Prostate gland (tissue), 2 donors: ENCODE measurements around the gene DMAP1. TPM values are rescaled to one million over a fixed set of nuclear protein-coding genes. Genes with fewer than 3 reads are reported as not detected.

Source experiments
- DNase-seq: peaks from one replicate; pipeline ENCODE4 v3.0.0-alpha.2; 2019; ENCODE audit warnings: low spot score
- H3K27ac ChIP-seq, 2 donors: fragments of 200-600 bp; sonication (generic); 2 replicates each; pipeline ENCODE4 v1.5.1; 2017 to 2019
- H3K27me3 ChIP-seq: fragments of 200-600 bp; sonication (generic); replicated peaks from 2 replicates; pipeline ENCODE4 v1.5.1; 2019; ENCODE audit not compliant: insufficient read depth
- H3K36me3 ChIP-seq, 2 donors: fragments of 200-600 bp; sonication (generic); 1 replicate in 1 of 2; 2 replicates in 1 of 2; pipeline versions ENCODE4 v1.5.1 to v1.8.1; 2017 to 2019
- H3K4me1 ChIP-seq: fragments of 200-600 bp; sonication (generic); replicated peaks from 2 replicates; pipeline ENCODE4 v1.5.1; 2019
- H3K4me3 ChIP-seq, 2 donors: fragments of 200-600 bp; sonication (generic); 2 replicates each; pipeline ENCODE4 v1.5.1; 2017 to 2019
- H3K9me3 ChIP-seq: fragments of 200-600 bp; sonication (generic); 2 replicates; pipeline ENCODE4 v1.5.1; 2017
- POLR2A ChIP-seq: fragments of 450-650 bp; IDR thresholded peaks from one replicate; pipeline ENCODE4 v1.6.1; 2016; ENCODE audit warnings: antibody characterized with exemption, mild to moderate bottlenecking
- POLR2AphosphoS5 ChIP-seq: sonication (generic); formaldehyde crosslinking; IDR thresholded peaks from one replicate; pipeline ENCODE4 v1.6.1; 2017; ENCODE audit warnings: antibody characterized with exemption
- WGBS: methylation state at CpG from one replicate; pipeline ENCODE4 v1.1.5; 2018; 5-methylcytosine and 5-hydroxymethylcytosine counted together
- intact Hi-C: fragments of 100-400 bp; cut with DNase I; formaldehyde crosslinking; loops from one replicate; pipeline ENCODE4 v1.14.2; 2022
- total RNA-seq, 2 donors: library from RNA; depleted of rRNA; stranded (reverse); fragments of >200 nt; gene quantifications; one replicate each; pipeline ENCODE4 v1.1.0, GENCODE V29; 2016
- TF ChIP-seq, protein P1 (sequence below), 4 experiments: fragments of 200-600 bp in 2 of 4; fragments of 450-650 bp in 2 of 4; sonication (generic) in 2 of 4; IDR thresholded peaks; 1 replicate in 3 of 4; 2 replicates in 1 of 4; pipeline ENCODE4 v1.5.1; 2016 to 2019; ENCODE audit warnings: antibody characterized with exemption in 4 of 4, mild to moderate bottlenecking in 2 of 4, moderate library complexity in 2 of 4

DMAP1 gene
- total RNA-seq, 2 donors from 2014 or later, result 50.6 to 84.0 TPM

DNA sequence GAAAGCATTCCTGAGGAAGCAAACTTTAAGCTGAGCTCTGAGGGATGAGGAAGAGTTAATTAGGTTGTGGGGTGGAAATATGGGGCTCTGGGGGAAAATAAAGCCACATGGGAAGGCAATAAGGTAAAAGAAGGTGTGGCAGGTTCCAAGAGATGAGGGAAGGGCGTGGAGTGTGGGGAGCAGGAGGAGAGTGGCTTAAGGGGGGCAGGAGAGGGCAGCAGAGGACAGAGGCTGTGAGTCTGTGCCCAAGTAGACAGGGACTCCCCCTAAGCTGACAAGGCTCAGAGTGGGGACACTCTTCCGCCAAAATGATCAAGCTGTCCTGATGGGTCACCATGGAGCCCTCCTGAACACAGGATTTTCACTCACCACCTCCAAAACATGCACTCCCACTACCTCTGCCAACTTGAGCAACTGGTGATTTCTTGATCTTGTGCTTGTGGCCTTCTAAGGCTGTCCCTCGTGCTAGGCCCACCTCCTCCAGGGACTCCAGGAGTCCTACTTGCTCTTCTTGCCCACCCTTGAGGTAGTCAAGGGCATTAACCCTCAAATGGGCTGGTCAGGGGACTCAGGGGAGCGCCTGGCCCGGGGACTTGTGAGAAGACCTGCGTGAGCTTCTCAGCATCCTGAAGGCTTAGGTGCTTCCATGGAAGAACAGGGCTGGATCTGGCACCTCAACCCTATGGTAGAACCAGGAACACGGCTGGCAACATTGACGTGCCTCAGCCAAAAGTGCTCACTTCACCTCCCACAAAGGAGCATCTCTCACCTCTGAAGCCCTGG lies 23.4 kb downstream of the DMAP1 start:
- H3K27ac ChIP-seq, result no peak overlapping the region
- DNase-seq, result no peak
- intact Hi-C loops, result no loop called here
- H3K4me1 ChIP-seq, result peaks cover 6% of the 10 kb centered on the region
- H3K27me3 ChIP-seq, result no peaks in the 10 kb centered on the region
- H3K36me3 ChIP-seq, result no peaks in the 10 kb centered on the region
- no peak overlapping the region for H3K4me3 ChIP-seq
- no peaks in the 10 kb centered on the region for H3K9me3 ChIP-seq
- 96% methylated on average over 8 of the region's 8 CpGs for WGBS
- TF ChIP-seq, protein P1, sequence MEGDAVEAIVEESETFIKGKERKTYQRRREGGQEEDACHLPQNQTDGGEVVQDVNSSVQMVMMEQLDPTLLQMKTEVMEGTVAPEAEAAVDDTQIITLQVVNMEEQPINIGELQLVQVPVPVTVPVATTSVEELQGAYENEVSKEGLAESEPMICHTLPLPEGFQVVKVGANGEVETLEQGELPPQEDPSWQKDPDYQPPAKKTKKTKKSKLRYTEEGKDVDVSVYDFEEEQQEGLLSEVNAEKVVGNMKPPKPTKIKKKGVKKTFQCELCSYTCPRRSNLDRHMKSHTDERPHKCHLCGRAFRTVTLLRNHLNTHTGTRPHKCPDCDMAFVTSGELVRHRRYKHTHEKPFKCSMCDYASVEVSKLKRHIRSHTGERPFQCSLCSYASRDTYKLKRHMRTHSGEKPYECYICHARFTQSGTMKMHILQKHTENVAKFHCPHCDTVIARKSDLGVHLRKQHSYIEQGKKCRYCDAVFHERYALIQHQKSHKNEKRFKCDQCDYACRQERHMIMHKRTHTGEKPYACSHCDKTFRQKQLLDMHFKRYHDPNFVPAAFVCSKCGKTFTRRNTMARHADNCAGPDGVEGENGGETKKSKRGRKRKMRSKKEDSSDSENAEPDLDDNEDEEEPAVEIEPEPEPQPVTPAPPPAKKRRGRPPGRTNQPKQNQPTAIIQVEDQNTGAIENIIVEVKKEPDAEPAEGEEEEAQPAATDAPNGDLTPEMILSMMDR (IDR thresholded peaks at IDR 0.05), result no peak
- TF ChIP-seq POLR2AphosphoS5 (no peak), POLR2A (no peak)

GRCh38 chr1:44237721-44238457 lies 24.6 kb downstream of the DMAP1 start:
- no peaks in the 10 kb centered on the region for H3K36me3 ChIP-seq
- intact Hi-C loops, result no loop called here
- peak; percentile 71 for DNase-seq
- peaks cover 6% of the 10 kb centered on the region for H3K4me1 ChIP-seq
- 20% methylated on average over 33 of the region's 33 CpGs for WGBS
- peak; percentile 83 for TF ChIP-seq POLR2AphosphoS5
- no peak for TF ChIP-seq POLR2A
- TF ChIP-seq, protein P1 (IDR thresholded peaks at IDR 0.05), result peak in 3 of 4 experiments; percentile 69 to 82 (median 78)
- H3K9me3 ChIP-seq, result no peaks in the 10 kb centered on the region
- no peaks in the 10 kb centered on the region for H3K27me3 ChIP-seq
- H3K27ac ChIP-seq, result peak overlapping the region; percentile 24 to 71
- H3K4me3 ChIP-seq, result no peak overlapping the region

DNA sequence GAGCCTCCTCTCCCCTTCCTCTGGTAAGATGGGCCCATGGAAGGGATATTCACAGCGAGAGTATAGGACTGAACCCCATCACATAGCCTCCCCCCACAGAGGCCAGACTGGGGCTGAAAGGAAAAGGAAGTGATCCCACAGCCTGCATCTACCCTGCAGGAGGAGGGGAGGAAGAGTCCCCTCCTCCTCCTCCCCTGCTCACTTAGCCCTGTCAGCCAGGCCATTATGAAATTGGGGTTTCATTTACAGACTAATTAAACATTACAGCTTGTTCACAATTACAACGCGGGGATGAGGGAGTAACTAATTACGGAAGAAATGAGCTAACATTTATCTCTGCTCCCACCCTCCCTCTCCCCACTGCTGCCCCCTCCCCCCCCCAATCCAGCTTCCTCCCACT lies 25.4 kb downstream of the DMAP1 start:
- H3K36me3 ChIP-seq, result no peaks in the 10 kb centered on the region
- intact Hi-C loops, result no loop called here

DNA sequence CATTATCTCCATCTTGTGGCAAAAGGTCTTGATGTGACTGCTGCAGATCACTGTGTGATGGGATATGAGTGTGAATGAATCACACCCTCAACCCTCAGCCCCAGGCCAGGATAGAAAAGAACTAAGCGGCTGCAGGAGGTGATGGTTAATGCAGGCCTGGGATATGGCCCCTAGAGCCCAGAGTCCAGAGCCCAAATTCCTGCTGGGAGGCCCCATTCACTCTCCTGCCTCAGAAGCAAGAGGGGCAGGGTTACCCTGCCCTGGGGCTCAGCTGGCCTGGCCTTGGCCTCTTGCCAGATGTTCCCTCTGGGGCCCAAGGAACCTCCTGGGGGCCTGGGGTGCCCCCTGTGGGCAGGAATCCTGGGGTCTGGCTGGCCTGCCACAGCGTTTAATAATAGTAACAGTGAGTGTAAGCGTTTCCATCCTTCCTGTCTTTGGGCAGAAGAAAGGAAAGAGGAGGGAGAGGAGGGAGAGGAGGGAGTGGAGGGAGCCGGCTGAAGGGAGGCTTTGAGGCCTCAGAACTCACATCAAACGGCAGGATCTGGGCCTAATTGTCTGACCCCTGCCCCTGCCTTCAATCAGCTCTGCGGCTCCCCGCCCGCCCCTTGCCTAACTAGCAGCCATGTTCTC lies 26.2 kb downstream of the DMAP1 start:
- Histone ChIP-seq H3K9me3 (no peaks in the 10 kb centered on the region), H3K27me3 (no peaks in the 10 kb centered on the region), H3K36me3 (no peaks in the 10 kb centered on the region), H3K27ac (peak overlapping the region; percentile 24 to 71), H3K4me3 (no peak overlapping the region), H3K4me1 (peaks cover 6% of the 10 kb centered on the region)
- intact Hi-C loops, result no loop called here
- DNase-seq, result no peak
- 43% methylated on average over 8 of the region's 8 CpGs for WGBS
- no peak for TF ChIP-seq POLR2AphosphoS5
- TF ChIP-seq, protein P1 (IDR thresholded peaks at IDR 0.05), result peak in 1 of 4 experiments; percentile 35
- TF ChIP-seq POLR2A, result no peak

More for the DNA sequence above, 25.4 kb downstream of the DMAP1 start:
- no peaks in the 10 kb centered on the region for H3K27me3 ChIP-seq
- TF ChIP-seq, protein P1 (IDR thresholded peaks at IDR 0.05), result no peak
- DNase-seq, result no peak
- no peak overlapping the region for H3K4me3 ChIP-seq
- 62% methylated on average over 4 of the region's 4 CpGs for WGBS
- H3K4me1 ChIP-seq, result peaks cover 6% of the 10 kb centered on the region
- H3K9me3 ChIP-seq, result no peaks in the 10 kb centered on the region
- peak overlapping the region; percentile 24 to 71 for H3K27ac ChIP-seq
